NOMO-1 treated with DMSO at 0.1 percent for 48 hours (cell line): Measurements from ENCODE around the gene MAZ.

ENCODE experiments used
- DNase-seq: peaks from one replicate; lab custom pipeline; 2025; ENCODE audit not compliant: unreplicated experiment; lab: John Stamatoyannopoulos, UW

Gene MAZ

GRCh38 chr16:29852654-29853053, 46.3 kb downstream of the MAZ start:
- no peak for DNase-seq

GRCh38 chr16:29854520-29855100, 48.3 kb downstream of the MAZ start:
- DNase-seq = no peak

- no peak for DNase-seq
Measured at GRCh38 chr16:29857133-29857760, 50.9 kb downstream of the MAZ start.

- DNase-seq = no peak
Measured at GRCh38 chr16:29858149-29858849, 52.0 kb downstream of the MAZ start.

GRCh38 chr16:29858974-29859373, 52.6 kb downstream of the MAZ start:
- no peak for DNase-seq

DNA sequence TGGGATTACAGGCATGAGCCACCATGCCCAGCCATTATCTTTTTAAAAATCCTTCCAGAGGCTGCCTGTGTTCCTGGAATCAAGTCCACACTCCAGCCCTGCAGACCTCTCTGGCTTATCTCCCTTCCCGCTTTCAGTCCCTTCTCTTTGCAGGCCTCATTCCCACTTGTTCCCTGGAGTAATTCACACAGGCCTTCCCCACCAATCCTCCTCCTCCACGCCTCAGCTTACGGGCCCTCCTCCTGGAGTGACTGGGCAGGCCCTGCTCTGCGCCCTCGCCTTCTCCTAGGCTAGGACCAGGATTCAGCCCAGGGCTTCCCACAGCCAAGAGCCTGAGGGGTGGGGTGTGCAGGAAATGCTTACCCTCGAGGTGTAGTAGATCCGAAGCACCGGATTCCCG, 53.9 kb downstream of the MAZ start:
- DNase-seq = no peak
